COR-L47 (cell line): Measurements from ENCODE around the gene ZBTB25.
A peak's percentile ranks its signal among the peaks of the same experiment; 100 is the strongest.
"Not testable (repeated sequence)": the region's sequence is repeated elsewhere in the genome, so short reads cannot be mapped to it uniquely, and the experiment has no call there.

Experiments used
- DNase-seq: peaks from one replicate; lab custom pipeline; 2025; lab: John Stamatoyannopoulos, UW

Gene ZBTB25

GRCh38 chr14:64503434-64504309 lies at the start of gene ZBTB25:
Gene ZBTB25 (minus strand): TSS chr14:64503838. CDS start chr14:64490533, 13,305 bp downstream.
- DNase-seq = peak; percentile 94

GRCh38 chr14:64550621-64551333 lies 47.1 kb upstream of the ZBTB25 start:
- DNase-seq = no peak

GRCh38 chr14:64549791-64550620 lies 46.4 kb upstream of the ZBTB25 start, which contains the start of gene PPP1R36:
Gene PPP1R36 (plus strand): TSS chr14:64549961. CDS start chr14:64549998, 37 bp downstream.
- peak; percentile 45 for DNase-seq

- no peak for DNase-seq
These were observed 45.4 kb upstream of the ZBTB25 start for GRCh38 chr14:64549016-64549415.

- no peak for DNase-seq
These were observed 41.1 kb upstream of the ZBTB25 start for GRCh38 chr14:64544607-64545312.

- DNase-seq = no peak
These were observed 39.2 kb upstream of the ZBTB25 start for GRCh38 chr14:64542836-64543201.

GRCh38 chr14:64541972-64542835 lies 38.6 kb upstream of the ZBTB25 start:
- DNase-seq = no peak

GRCh38 chr14:64541261-64541971 lies 37.8 kb upstream of the ZBTB25 start:
- no peak for DNase-seq

- DNase-seq = no peak
These were observed 36.9 kb upstream of the ZBTB25 start, which contains the start of gene HSPA2 for GRCh38 chr14:64540208-64541202. Gene HSPA2 (plus strand): TSS chr14:64540741. CDS start chr14:64540850, 109 bp downstream.

GRCh38 chr14:64536488-64537245 lies 33.0 kb upstream of the ZBTB25 start:
- DNase-seq = no peak

GRCh38 chr14:64531567-64531966 lies 27.9 kb upstream of the ZBTB25 start:
- DNase-seq = no peak

- DNase-seq = no peak
These were observed 21.7 kb upstream of the ZBTB25 start for GRCh38 chr14:64525354-64525753.

GRCh38 chr14:64522591-64523355 lies 19.1 kb upstream of the ZBTB25 start:
- DNase-seq = no peak

- DNase-seq = no peak
These were observed 17.1 kb upstream of the ZBTB25 start for GRCh38 chr14:64520699-64521098.

- DNase-seq = no peak
These were observed 14.6 kb upstream of the ZBTB25 start for GRCh38 chr14:64518229-64518628.

- not testable (repeated sequence) for DNase-seq
These were observed 14.0 kb upstream of the ZBTB25 start for GRCh38 chr14:64517667-64518066.

GRCh38 chr14:64516969-64517368 lies 13.3 kb upstream of the ZBTB25 start:
- DNase-seq = no peak
